NT2/D1 (cell line): ENCODE measurements around the gene ACTN4.

Experiments
- SUZ12 ChIP-seq: IDR thresholded peaks from 2 replicates; pipeline ENCODE4 v1.6.1; 2011; ENCODE audit not compliant: insufficient read length, insufficient read depth; ENCODE audit errors: extremely low read depth
- YY1 ChIP-seq: IDR thresholded peaks from 2 replicates; pipeline ENCODE4 v1.6.1; 2011; ENCODE audit not compliant: insufficient read length, insufficient read depth
- ZNF274 ChIP-seq: IDR thresholded peaks from 2 replicates; pipeline ENCODE4 v1.6.1; 2011; ENCODE audit warnings: mild to moderate bottlenecking, low read depth, low read length

GRCh38 chr19:38728752-38729541, 81.5 kb downstream of the ACTN4 start:
- TF ChIP-seq ZNF274: no peak
- no peak for TF ChIP-seq YY1
- no peak for TF ChIP-seq SUZ12
